Measurements from ENCODE around the gene AHSP. TPM values are rescaled to one million over a fixed set of nuclear protein-coding genes. Genes with fewer than 3 reads are reported as not detected.
"Not testable (repeated sequence)": the region's sequence is repeated elsewhere in the genome, so short reads cannot be mapped to it uniquely, and the experiment has no call there.

The AHSP gene
- total and polyA plus RNA-seq, 3 donors from 2014 or later: 1.9 to 5.6 TPM; not detected in 1

GRCh38 chr16:31483081-31483480, 44.6 kb upstream of the AHSP start, which contains the start of gene SLC5A2:
Gene SLC5A2, plus strand, starts transcription at chr16:31483123. Its CDS starts 14 bp downstream, at chr16:31483137.
- peaks cover 8% of the 10 kb centered on the region for H3K4me1 ChIP-seq
- 91 to 93% methylated on average over 4 of the region's 4 CpGs for WGBS, 2 donors
- H3K36me3 ChIP-seq (ENCODE audit: low read depth, missing control alignments): no peaks in the 10 kb centered on the region
- H3K9me3 ChIP-seq: no peaks in the 10 kb centered on the region
- H3K27ac ChIP-seq: no peak within 1 kb of the TSS
- TF ChIP-seq POLR2A (IDR thresholded peaks at IDR 0.05): no peak
- no peak for TF ChIP-seq CTCF (IDR thresholded peaks at IDR 0.05)
- no peak for DNase-seq
- H3K4me3 ChIP-seq: no peak within 1 kb of the TSS
- H3K27me3 ChIP-seq: no peaks in the 10 kb centered on the region
- intact Hi-C loops (cut with DNase I; ENCODE audit: low total_unique reads): no loop called here

- intact Hi-C loops (cut with DNase I; ENCODE audit: low total_unique reads); H3K27me3 ChIP-seq; DNase-seq; H3K36me3 ChIP-seq (ENCODE audit: low read depth, missing control alignments); H3K9me3 ChIP-seq; H3K27ac ChIP-seq; H3K4me3 ChIP-seq: not testable (repeated sequence)
- 69 to 90% methylated on average over 4 of the region's 4 CpGs for WGBS, 2 donors
- peaks cover 11% of the 10 kb centered on the region for H3K4me1 ChIP-seq
Measured at GRCh38 chr16:31484048-31484447, 43.7 kb upstream of the AHSP start.

- peaks cover 11% of the 10 kb centered on the region for H3K4me1 ChIP-seq
- H3K4me3 ChIP-seq: no peak overlapping the region
- H3K27ac ChIP-seq: no peak overlapping the region
- TF ChIP-seq CTCF (IDR thresholded peaks at IDR 0.05) (no peak), POLR2A (IDR thresholded peaks at IDR 0.05) (no peak)
- H3K36me3 ChIP-seq (ENCODE audit: low read depth, missing control alignments): no peaks in the 10 kb centered on the region
- intact Hi-C loops (cut with DNase I; ENCODE audit: low total_unique reads): no loop called here
- H3K9me3 ChIP-seq: no peaks in the 10 kb centered on the region
- WGBS, 2 donors: 47 to 54% methylated on average over 9 to 14 of the region's 14 CpGs
- H3K27me3 ChIP-seq: no peaks in the 10 kb centered on the region
- no peak for DNase-seq
Measured at GRCh38 chr16:31484491-31485171, 43.1 kb upstream of the AHSP start.

- Histone ChIP-seq H3K9me3 (no peaks in the 10 kb centered on the region), H3K27me3 (no peaks in the 10 kb centered on the region), H3K4me3 (no peak overlapping the region), H3K4me1 (peaks cover 11% of the 10 kb centered on the region), H3K36me3 (ENCODE audit: low read depth, missing control alignments) (no peaks in the 10 kb centered on the region), H3K27ac (no peak overlapping the region)
- DNase-seq: no peak
- intact Hi-C loops (cut with DNase I; ENCODE audit: low total_unique reads): no loop called here
- no peak for TF ChIP-seq POLR2A (IDR thresholded peaks at IDR 0.05)
- TF ChIP-seq CTCF (IDR thresholded peaks at IDR 0.05): no peak
- WGBS, 2 donors: 94 to 95% methylated on average over 12 to 17 of the region's 17 CpGs
Measured at GRCh38 chr16:31485571-31485970, 42.1 kb upstream of the AHSP start.

GRCh38 chr16:31486045-31486444, 41.7 kb upstream of the AHSP start:
- 98 to 100% methylated on average over 5 of the region's 5 CpGs for WGBS, 2 donors
- intact Hi-C loops (cut with DNase I; ENCODE audit: low total_unique reads): no loop called here
- TF ChIP-seq POLR2A (IDR thresholded peaks at IDR 0.05) (no peak), CTCF (IDR thresholded peaks at IDR 0.05) (no peak)

More at GRCh38 chr16:31486045-31486444, 41.7 kb upstream of the AHSP start:
- Histone ChIP-seq H3K27me3 (no peaks in the 10 kb centered on the region), H3K4me1 (peaks cover 11% of the 10 kb centered on the region), H3K4me3 (no peak overlapping the region), H3K36me3 (ENCODE audit: low read depth, missing control alignments) (no peaks in the 10 kb centered on the region), H3K27ac (no peak overlapping the region), H3K9me3 (no peaks in the 10 kb centered on the region)
- no peak for DNase-seq

Data from testis (tissue), 3 donors.